Neutrophil (primary cell): ENCODE results near the gene VPS51.

Experiments
- H3K27ac ChIP-seq: fragments of 200-600 bp; sonication (generic); 2 replicates; pipeline ENCODE4 v1.5.1; 2016; ENCODE audit warnings: mild to moderate bottlenecking, moderate library complexity
- H3K27me3 ChIP-seq: fragments of 200-600 bp; sonication (generic); 2 replicates; pipeline ENCODE4 v1.6.0; 2016; ENCODE audit warnings: mild to moderate bottlenecking
- H3K36me3 ChIP-seq: fragments of 200-600 bp; sonication (generic); 2 replicates; pipeline ENCODE4 v1.5.1; 2017
- H3K4me1 ChIP-seq, 2 experiments: fragments of 200-600 bp in 1 of 2; sonication (generic) in 1 of 2; 1 replicate in 1 of 2; 2 replicates in 1 of 2; pipeline versions ENCODE4 v1.5.1 to v1.6.1; 2013 to 2016; ENCODE audit warnings: low read depth in 1 of 2, low read length in 1 of 2, mild to moderate bottlenecking in 1 of 2, moderate library complexity in 1 of 2; ENCODE audit not compliant: control insufficient read depth in 1 of 2, insufficient read depth in 1 of 2
- H3K4me3 ChIP-seq, 2 experiments: fragments of 200-600 bp in 1 of 2; sonication (generic) in 1 of 2; 1 replicate in 1 of 2; 2 replicates in 1 of 2; pipeline ENCODE4 v1.5.1; 2013 to 2016; ENCODE audit warnings: low read depth in 1 of 2, low read length in 1 of 2, mild to moderate bottlenecking in 1 of 2, moderate library complexity in 1 of 2
- H3K9me3 ChIP-seq: fragments of 200-600 bp; sonication (generic); 2 replicates; pipeline ENCODE4 v1.5.1; 2016
- TF ChIP-seq, protein P1 (sequence below): fragments of 200-600 bp; sonication (generic); IDR thresholded peaks from 2 replicates; pipeline ENCODE4 v1.5.1; 2016; ENCODE audit warnings: antibody characterized with exemption

VPS51 gene

DNA sequence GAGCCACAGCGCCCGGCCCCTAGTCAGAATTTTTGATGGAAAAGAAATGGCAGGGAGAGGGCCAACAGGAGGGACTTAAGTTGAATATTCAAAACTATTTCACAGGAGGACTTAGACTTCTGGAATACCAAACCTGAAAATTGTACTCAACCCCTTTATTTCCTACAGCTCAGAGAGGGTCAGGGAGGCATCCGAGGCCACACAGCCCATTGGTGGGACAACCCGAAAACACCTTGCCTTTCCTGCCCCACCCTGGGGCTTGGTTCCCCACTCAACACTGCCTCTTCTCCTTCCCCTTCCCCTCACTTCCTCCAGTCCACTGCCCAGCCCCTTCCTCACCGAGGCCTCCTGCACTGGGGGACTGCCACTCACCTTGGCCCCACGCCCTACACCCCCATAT, 39.0 kb upstream of the VPS51 start:
- H3K4me3 ChIP-seq = no peak overlapping the region

DNA sequence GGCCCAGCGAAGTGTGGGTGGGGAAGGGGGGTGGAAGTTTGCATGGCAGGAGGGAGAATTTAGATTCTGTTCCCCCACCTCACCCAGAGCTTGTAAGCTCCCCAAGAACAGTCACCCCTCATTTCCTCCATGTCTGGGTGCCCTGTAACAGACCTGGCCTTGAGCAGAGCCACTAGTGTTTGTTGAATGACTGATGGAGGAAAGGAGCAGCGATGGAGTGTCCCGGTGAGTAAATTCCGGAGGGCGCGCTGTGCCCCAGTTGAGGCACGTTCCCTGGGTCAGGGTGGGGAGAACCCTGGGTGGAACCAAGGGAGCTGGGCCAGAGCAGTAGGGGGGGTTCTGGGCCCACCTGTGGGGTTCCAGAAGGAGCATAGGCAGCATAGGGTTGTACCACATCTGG, 38.5 kb upstream of the VPS51 start:
- Histone ChIP-seq H3K4me1 (peaks cover 0 to 10% of the 10 kb centered on the region in 2 experiments), H3K9me3 (no peaks in the 10 kb centered on the region), H3K27ac (no peak overlapping the region), H3K27me3 (no peaks in the 10 kb centered on the region), H3K36me3 (no peaks in the 10 kb centered on the region), H3K4me3 (no peak overlapping the region)
- TF ChIP-seq, protein P1, sequence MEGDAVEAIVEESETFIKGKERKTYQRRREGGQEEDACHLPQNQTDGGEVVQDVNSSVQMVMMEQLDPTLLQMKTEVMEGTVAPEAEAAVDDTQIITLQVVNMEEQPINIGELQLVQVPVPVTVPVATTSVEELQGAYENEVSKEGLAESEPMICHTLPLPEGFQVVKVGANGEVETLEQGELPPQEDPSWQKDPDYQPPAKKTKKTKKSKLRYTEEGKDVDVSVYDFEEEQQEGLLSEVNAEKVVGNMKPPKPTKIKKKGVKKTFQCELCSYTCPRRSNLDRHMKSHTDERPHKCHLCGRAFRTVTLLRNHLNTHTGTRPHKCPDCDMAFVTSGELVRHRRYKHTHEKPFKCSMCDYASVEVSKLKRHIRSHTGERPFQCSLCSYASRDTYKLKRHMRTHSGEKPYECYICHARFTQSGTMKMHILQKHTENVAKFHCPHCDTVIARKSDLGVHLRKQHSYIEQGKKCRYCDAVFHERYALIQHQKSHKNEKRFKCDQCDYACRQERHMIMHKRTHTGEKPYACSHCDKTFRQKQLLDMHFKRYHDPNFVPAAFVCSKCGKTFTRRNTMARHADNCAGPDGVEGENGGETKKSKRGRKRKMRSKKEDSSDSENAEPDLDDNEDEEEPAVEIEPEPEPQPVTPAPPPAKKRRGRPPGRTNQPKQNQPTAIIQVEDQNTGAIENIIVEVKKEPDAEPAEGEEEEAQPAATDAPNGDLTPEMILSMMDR = no peak

More for the DNA sequence above, 39.0 kb upstream of the VPS51 start:
- H3K4me1 ChIP-seq = peaks cover 0 to 10% of the 10 kb centered on the region in 2 experiments
- H3K27me3 ChIP-seq = no peaks in the 10 kb centered on the region
- TF ChIP-seq, protein P1 = no peak
- H3K27ac ChIP-seq = no peak overlapping the region
- no peaks in the 10 kb centered on the region for H3K9me3 ChIP-seq
- no peaks in the 10 kb centered on the region for H3K36me3 ChIP-seq

DNA sequence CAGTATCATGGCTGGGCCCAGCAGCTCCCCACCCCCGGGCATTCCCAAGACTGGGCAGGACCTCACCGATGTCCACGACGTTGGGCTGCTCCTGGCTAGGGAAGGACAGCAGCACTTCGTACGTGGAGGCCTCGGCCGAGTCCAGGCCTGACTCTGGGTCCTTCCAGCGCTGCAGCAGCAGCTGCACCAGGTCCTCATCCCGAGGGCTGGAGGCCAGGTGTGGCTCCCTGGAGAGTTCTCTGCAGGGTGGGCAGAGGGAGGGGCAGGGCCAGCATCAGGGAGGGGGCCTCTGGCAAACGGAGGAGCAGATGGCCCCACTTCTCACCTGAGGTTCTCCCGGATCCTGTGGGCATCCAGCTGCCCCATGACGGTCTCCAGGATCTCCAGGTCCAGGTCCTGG, 38.0 kb upstream of the VPS51 start:
- Histone ChIP-seq H3K9me3 (no peaks in the 10 kb centered on the region), H3K4me1 (peaks cover 0 to 10% of the 10 kb centered on the region in 2 experiments), H3K36me3 (no peaks in the 10 kb centered on the region), H3K27ac (no peak overlapping the region), H3K27me3 (no peaks in the 10 kb centered on the region), H3K4me3 (no peak overlapping the region)
- TF ChIP-seq, protein P1 = no peak

DNA sequence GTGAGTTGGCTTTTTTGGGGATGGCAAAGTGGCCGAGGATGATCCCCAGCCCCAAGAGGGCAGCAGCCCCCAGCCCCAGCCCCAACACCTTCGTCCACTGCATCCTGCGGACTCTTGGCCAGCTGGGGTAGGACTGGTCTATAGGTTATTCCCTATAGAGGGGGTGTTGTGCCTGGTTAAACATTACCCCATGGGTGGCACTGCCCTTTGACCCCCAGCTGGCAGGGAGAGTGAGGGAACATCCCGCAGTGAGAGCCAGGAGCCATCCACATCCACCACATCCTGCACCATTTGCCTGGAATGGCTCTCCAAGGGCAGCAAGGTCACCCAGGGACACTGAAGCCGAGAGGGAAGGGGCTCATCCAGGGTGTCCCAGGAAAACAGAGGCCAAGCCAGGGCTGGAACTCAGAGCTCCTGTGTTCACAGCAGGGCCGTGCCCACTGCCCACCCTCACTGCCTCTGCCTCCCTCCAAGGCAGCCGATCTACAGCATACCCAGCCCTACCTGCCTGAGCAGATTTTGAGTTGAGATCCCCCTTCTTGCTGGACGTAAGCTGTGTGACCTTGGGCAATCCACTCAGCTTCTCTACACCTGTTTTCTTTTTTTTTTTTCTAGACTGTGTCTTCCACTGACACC, 37.5 kb upstream of the VPS51 start, which contains the start of gene NAALADL1:
Gene NAALADL1 (minus strand): TSS at position 135 of the 636 bp plus-strand sequence. CDS start 32 bp downstream, at position 103.
- no peak within 1 kb of the TSS for H3K4me3 ChIP-seq
- no peak within 1 kb of the TSS for H3K27ac ChIP-seq

DNA sequence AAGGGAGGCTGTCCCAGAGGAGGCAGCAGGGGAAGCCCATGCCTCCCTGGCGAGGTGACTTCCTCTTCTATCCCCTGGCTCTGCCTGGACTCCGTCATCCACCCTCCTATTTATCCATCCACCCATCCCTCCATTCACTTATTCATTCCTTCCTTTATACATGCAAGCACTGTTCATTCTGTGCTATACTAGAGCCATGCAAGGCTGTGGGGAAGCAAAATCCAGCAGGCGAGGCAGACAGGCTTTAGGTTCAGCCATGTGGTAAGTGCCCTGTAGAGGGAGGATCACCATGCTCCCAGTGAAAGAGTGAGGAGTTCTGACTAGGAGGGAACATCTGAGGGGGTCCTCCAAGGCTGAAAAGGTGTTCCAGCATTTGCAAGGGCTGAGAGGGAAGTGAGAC, 36.5 kb upstream of the VPS51 start:
- TF ChIP-seq, protein P1 = no peak
- Histone ChIP-seq H3K9me3 (no peaks in the 10 kb centered on the region), H3K27me3 (no peaks in the 10 kb centered on the region), H3K4me3 (no peak overlapping the region), H3K4me1 (no peaks in the 10 kb centered on the region), H3K36me3 (no peaks in the 10 kb centered on the region), H3K27ac (no peak overlapping the region)

More for the DNA sequence above, 37.5 kb upstream of the VPS51 start, which contains the start of gene NAALADL1:
- Histone ChIP-seq H3K9me3 (no peaks in the 10 kb centered on the region), H3K4me1 (peaks cover 0 to 9% of the 10 kb centered on the region in 2 experiments), H3K36me3 (no peaks in the 10 kb centered on the region), H3K27me3 (no peaks in the 10 kb centered on the region)
- TF ChIP-seq, protein P1 = no peak
